ENCODE results near the gene LRRC9.

LRRC9 gene

DNA sequence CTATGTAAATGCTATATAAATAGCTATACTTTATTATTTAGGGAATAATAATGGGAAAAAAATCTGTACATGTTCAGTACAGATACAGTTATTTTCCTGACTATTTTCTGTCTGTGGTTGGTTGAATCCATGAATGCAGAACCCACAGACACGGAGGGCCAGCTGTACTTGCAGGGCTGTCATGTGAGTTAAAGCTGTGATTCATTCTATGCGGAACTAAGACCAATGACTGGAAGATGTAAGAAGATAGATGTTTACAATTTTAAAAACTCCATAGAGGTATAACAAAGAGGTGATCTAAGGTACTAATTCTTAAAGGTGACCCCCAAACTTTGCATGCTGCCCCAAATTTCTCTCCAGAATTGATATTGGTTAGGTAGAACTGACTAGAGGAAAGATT lies 186.4 kb downstream of the LRRC9 start:
- no peak overlapping the region for H3K4me3 ChIP-seq (ENCODE audit: low read length)
- H3K27ac ChIP-seq (ENCODE audit: low read depth, low read length) = no peak overlapping the region
- 0 out of 2 replicates have a peak, but pooled peaks cover 6% of the 10 kb centered on the region for H3K4me1 ChIP-seq (ENCODE audit: control insufficient read depth, low read length)
- H4K20me1 ChIP-seq (ENCODE audit: control insufficient read depth, insufficient read depth, low read depth, low read length) = no peaks in the 10 kb centered on the region
- H3F3A ChIP-seq (ENCODE audit: control insufficient read depth, insufficient read depth) = no peaks in the 10 kb centered on the region
- H3K79me2 ChIP-seq (ENCODE audit: control insufficient read depth, low read length) = peaks cover 67% of the 10 kb centered on the region
- H3K9me3 ChIP-seq (ENCODE audit: control insufficient read depth, insufficient read depth, low read length) = no peaks in the 10 kb centered on the region
- H3K4me2 ChIP-seq (ENCODE audit: low read length) = no peak overlapping the region
- no peaks in the 10 kb centered on the region for H3K27me3 ChIP-seq (ENCODE audit: control insufficient read depth, low read length)
- TF ChIP-seq EZH2phosphoT487 (IDR thresholded peaks at IDR 0.05; ENCODE audit: borderline replicate concordance, low read length) (no peak), CTCF (IDR thresholded peaks at IDR 0.05; ENCODE audit: low read depth, low read length, poor library complexity, severe bottlenecking) (no peak)
- H3K36me3 ChIP-seq (ENCODE audit: control insufficient read depth, low read length) = peaks cover 28% of the 10 kb centered on the region
- no peaks in the 10 kb centered on the region for H3K9me2 ChIP-seq (replicated peaks; ENCODE audit: control insufficient read depth, low read length)

DNA sequence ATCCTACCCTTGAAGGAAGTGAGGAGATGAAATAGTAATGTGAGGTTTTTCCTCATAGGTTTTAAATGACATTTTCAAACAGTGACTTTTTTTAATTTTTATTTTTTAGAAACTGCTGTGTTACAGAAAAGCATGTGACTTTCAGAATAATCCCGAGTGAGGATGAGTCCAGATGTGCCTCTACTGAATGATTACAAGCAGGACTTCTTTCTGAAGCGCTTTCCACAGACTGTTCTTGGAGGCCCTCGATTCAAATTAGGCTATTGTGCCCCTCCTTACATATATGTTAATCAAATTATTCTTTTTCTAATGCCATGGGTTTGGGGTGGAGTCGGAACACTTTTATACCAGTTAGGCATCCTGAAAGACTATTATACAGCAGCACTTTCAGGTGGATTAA lies 187.5 kb downstream of the LRRC9 start:
- Histone ChIP-seq H3K9me3 (ENCODE audit: control insufficient read depth, insufficient read depth, low read length) (no peaks in the 10 kb centered on the region), H3K4me1 (ENCODE audit: control insufficient read depth, low read length) (0 out of 2 replicates have a peak, but pooled peaks cover under 1% of the 10 kb centered on the region), H3K79me2 (ENCODE audit: control insufficient read depth, low read length) (peaks cover 59% of the 10 kb centered on the region), H3K4me3 (ENCODE audit: low read length) (no peak overlapping the region), H3K36me3 (ENCODE audit: control insufficient read depth, low read length) (peaks cover 26% of the 10 kb centered on the region), H3K9me2 (replicated peaks; ENCODE audit: control insufficient read depth, low read length) (no peaks in the 10 kb centered on the region), H3F3A (ENCODE audit: control insufficient read depth, insufficient read depth) (no peaks in the 10 kb centered on the region), H3K27me3 (ENCODE audit: control insufficient read depth, low read length) (no peaks in the 10 kb centered on the region), H3K27ac (ENCODE audit: low read depth, low read length) (no peak overlapping the region), H4K20me1 (ENCODE audit: control insufficient read depth, insufficient read depth, low read depth, low read length) (no peaks in the 10 kb centered on the region), H3K4me2 (ENCODE audit: low read length) (no peak overlapping the region)
- no peak for TF ChIP-seq EZH2phosphoT487 (IDR thresholded peaks at IDR 0.05; ENCODE audit: borderline replicate concordance, low read length)
- TF ChIP-seq CTCF (IDR thresholded peaks at IDR 0.05; ENCODE audit: low read depth, low read length, poor library complexity, severe bottlenecking) = no peak

DNA sequence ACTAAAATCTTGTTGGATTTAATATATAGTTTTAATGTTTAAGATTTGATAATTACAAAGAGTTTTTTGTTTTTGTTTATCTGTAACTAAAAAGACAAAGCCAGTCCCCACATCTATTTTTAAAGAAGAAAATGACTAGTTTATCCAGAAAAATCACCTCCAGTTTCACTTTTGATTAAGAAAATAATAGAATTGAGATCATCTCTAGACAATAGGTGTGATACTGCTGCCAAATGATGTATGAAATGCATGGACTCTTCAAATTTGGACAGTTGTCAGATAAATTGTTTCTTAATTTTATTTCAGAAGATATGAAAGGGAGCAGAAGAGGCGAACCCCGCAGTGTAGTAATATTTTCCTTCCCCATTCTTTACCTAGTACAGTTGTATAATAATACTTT lies 191.8 kb downstream of the LRRC9 start:
- H3F3A ChIP-seq (ENCODE audit: control insufficient read depth, insufficient read depth) = no peaks in the 10 kb centered on the region

More for the DNA sequence above, 191.8 kb downstream of the LRRC9 start:
- Histone ChIP-seq H3K9me3 (ENCODE audit: control insufficient read depth, insufficient read depth, low read length) (no peaks in the 10 kb centered on the region), H3K79me2 (ENCODE audit: control insufficient read depth, low read length) (peaks cover 23% of the 10 kb centered on the region), H3K4me3 (ENCODE audit: low read length) (no peak overlapping the region), H3K27me3 (ENCODE audit: control insufficient read depth, low read length) (no peaks in the 10 kb centered on the region), H3K9me2 (replicated peaks; ENCODE audit: control insufficient read depth, low read length) (no peaks in the 10 kb centered on the region), H3K36me3 (ENCODE audit: control insufficient read depth, low read length) (peaks cover 40% of the 10 kb centered on the region), H3K27ac (ENCODE audit: low read depth, low read length) (no peak overlapping the region), H3K4me2 (ENCODE audit: low read length) (no peak overlapping the region), H4K20me1 (ENCODE audit: control insufficient read depth, insufficient read depth, low read depth, low read length) (no peaks in the 10 kb centered on the region), H3K4me1 (ENCODE audit: control insufficient read depth, low read length) (no peaks in the 10 kb centered on the region)
- TF ChIP-seq EZH2phosphoT487 (IDR thresholded peaks at IDR 0.05; ENCODE audit: borderline replicate concordance, low read length) (no peak), CTCF (IDR thresholded peaks at IDR 0.05; ENCODE audit: low read depth, low read length, poor library complexity, severe bottlenecking) (no peak)
